ENCODE results near the gene MANF.
A peak's percentile ranks its signal among the peaks of the same experiment; 100 is the strongest.
"Not testable (repeated sequence)": the region's sequence is repeated elsewhere in the genome, so short reads cannot be mapped to it uniquely, and the experiment has no call there.

The MANF gene

GRCh38 chr3:51380601-51381332 lies 4.3 kb upstream of the MANF start:
- Histone ChIP-seq H3K27me3 (replicated peaks; ENCODE audit: control insufficient read depth, insufficient read depth, low read length, poor library complexity, severe bottlenecking) (no peaks in the 10 kb centered on the region), H3K4me1 (ENCODE audit: control insufficient read depth, insufficient read depth, low read length, poor library complexity, severe bottlenecking) (peaks cover 11% of the 10 kb centered on the region), H3K27ac (ENCODE audit: insufficient read depth, low read length, poor library complexity, severe bottlenecking) (no peak overlapping the region), H3K9me3 (ENCODE audit: control insufficient read depth, low read length) (no peaks in the 10 kb centered on the region), H3K4me3 (ENCODE audit: insufficient read depth, low read depth, low read length, poor library complexity, severe bottlenecking) (no peak overlapping the region), H3K36me3 (ENCODE audit: control insufficient read depth, insufficient read depth, low read length) (no peaks in the 10 kb centered on the region)
- no peak for DNase-seq

GRCh38 chr3:51381333-51381705 lies 3.8 kb upstream of the MANF start:
- no peak overlapping the region for H3K4me3 ChIP-seq (ENCODE audit: insufficient read depth, low read depth, low read length, poor library complexity, severe bottlenecking)
- no peak overlapping the region for H3K27ac ChIP-seq (ENCODE audit: insufficient read depth, low read length, poor library complexity, severe bottlenecking)
- H3K27me3 ChIP-seq (replicated peaks; ENCODE audit: control insufficient read depth, insufficient read depth, low read length, poor library complexity, severe bottlenecking), result no peaks in the 10 kb centered on the region
- no peaks in the 10 kb centered on the region for H3K36me3 ChIP-seq (ENCODE audit: control insufficient read depth, insufficient read depth, low read length)
- no peak for DNase-seq
- no peaks in the 10 kb centered on the region for H3K9me3 ChIP-seq (ENCODE audit: control insufficient read depth, low read length)
- peaks cover 17% of the 10 kb centered on the region for H3K4me1 ChIP-seq (ENCODE audit: control insufficient read depth, insufficient read depth, low read length, poor library complexity, severe bottlenecking)

- no peaks in the 10 kb centered on the region for H3K36me3 ChIP-seq (ENCODE audit: control insufficient read depth, insufficient read depth, low read length)
- H3K4me3 ChIP-seq (ENCODE audit: insufficient read depth, low read depth, low read length, poor library complexity, severe bottlenecking), result no peak overlapping the region
- no peaks in the 10 kb centered on the region for H3K9me3 ChIP-seq (ENCODE audit: control insufficient read depth, low read length)
These were observed 2.9 kb upstream of the MANF start for GRCh38 chr3:51382076-51382745.

GRCh38 chr3:51382947-51383578 lies 2.0 kb upstream of the MANF start:
- H3K4me3 ChIP-seq (ENCODE audit: insufficient read depth, low read depth, low read length, poor library complexity, severe bottlenecking), result no peak overlapping the region
- H3K9me3 ChIP-seq (ENCODE audit: control insufficient read depth, low read length), result no peaks in the 10 kb centered on the region
- H3K4me1 ChIP-seq (ENCODE audit: control insufficient read depth, insufficient read depth, low read length, poor library complexity, severe bottlenecking), result peaks cover 24% of the 10 kb centered on the region
- H3K27me3 ChIP-seq (replicated peaks; ENCODE audit: control insufficient read depth, insufficient read depth, low read length, poor library complexity, severe bottlenecking), result no peaks in the 10 kb centered on the region
- DNase-seq, result no peak
- no peak overlapping the region for H3K27ac ChIP-seq (ENCODE audit: insufficient read depth, low read length, poor library complexity, severe bottlenecking)
- peaks cover 5% of the 10 kb centered on the region for H3K36me3 ChIP-seq (ENCODE audit: control insufficient read depth, insufficient read depth, low read length)

More at GRCh38 chr3:51382076-51382745, 2.9 kb upstream of the MANF start:
- H3K4me1 ChIP-seq (ENCODE audit: control insufficient read depth, insufficient read depth, low read length, poor library complexity, severe bottlenecking), result peaks cover 24% of the 10 kb centered on the region
- H3K27me3 ChIP-seq (replicated peaks; ENCODE audit: control insufficient read depth, insufficient read depth, low read length, poor library complexity, severe bottlenecking), result no peaks in the 10 kb centered on the region
- DNase-seq, result no peak
- H3K27ac ChIP-seq (ENCODE audit: insufficient read depth, low read length, poor library complexity, severe bottlenecking), result no peak overlapping the region

- Histone ChIP-seq H3K4me1 (ENCODE audit: control insufficient read depth, insufficient read depth, low read length, poor library complexity, severe bottlenecking) (peaks cover 24% of the 10 kb centered on the region), H3K27ac (ENCODE audit: insufficient read depth, low read length, poor library complexity, severe bottlenecking) (peak overlapping the region; percentile 95), H3K27me3 (replicated peaks; ENCODE audit: control insufficient read depth, insufficient read depth, low read length, poor library complexity, severe bottlenecking) (no peaks in the 10 kb centered on the region), H3K9me3 (ENCODE audit: control insufficient read depth, low read length) (no peaks in the 10 kb centered on the region), H3K4me3 (ENCODE audit: insufficient read depth, low read depth, low read length, poor library complexity, severe bottlenecking) (peak overlapping the region; percentile 95), H3K36me3 (ENCODE audit: control insufficient read depth, insufficient read depth, low read length) (peaks cover 16% of the 10 kb centered on the region)
- peak in 2 of 3 donors; percentile 7 to 9 for DNase-seq
These were observed 901 bp upstream of the MANF start for GRCh38 chr3:51384055-51384725.

GRCh38 chr3:51385621-51386091 lies 565 bp downstream of the MANF start:
- Histone ChIP-seq H3K4me1 (ENCODE audit: control insufficient read depth, insufficient read depth, low read length, poor library complexity, severe bottlenecking) (peaks cover 36% of the 10 kb centered on the region), H3K27ac (ENCODE audit: insufficient read depth, low read length, poor library complexity, severe bottlenecking) (peak overlapping the region; percentile 95), H3K36me3 (ENCODE audit: control insufficient read depth, insufficient read depth, low read length) (peaks cover 18% of the 10 kb centered on the region), H3K4me3 (ENCODE audit: insufficient read depth, low read depth, low read length, poor library complexity, severe bottlenecking) (peak overlapping the region; percentile 95), H3K9me3 (ENCODE audit: control insufficient read depth, low read length) (no peaks in the 10 kb centered on the region), H3K27me3 (replicated peaks; ENCODE audit: control insufficient read depth, insufficient read depth, low read length, poor library complexity, severe bottlenecking) (no peaks in the 10 kb centered on the region)
- DNase-seq, result no peak

- peaks cover 38% of the 10 kb centered on the region for H3K4me1 ChIP-seq (ENCODE audit: control insufficient read depth, insufficient read depth, low read length, poor library complexity, severe bottlenecking)
- peak overlapping the region; percentile 95 for H3K4me3 ChIP-seq (ENCODE audit: insufficient read depth, low read depth, low read length, poor library complexity, severe bottlenecking)
- H3K9me3 ChIP-seq (ENCODE audit: control insufficient read depth, low read length), result no peaks in the 10 kb centered on the region
- peaks cover 18% of the 10 kb centered on the region for H3K36me3 ChIP-seq (ENCODE audit: control insufficient read depth, insufficient read depth, low read length)
- peak overlapping the region; percentile 95 for H3K27ac ChIP-seq (ENCODE audit: insufficient read depth, low read length, poor library complexity, severe bottlenecking)
- H3K27me3 ChIP-seq (replicated peaks; ENCODE audit: control insufficient read depth, insufficient read depth, low read length, poor library complexity, severe bottlenecking), result no peaks in the 10 kb centered on the region
- no peak for DNase-seq
These were observed 1.2 kb downstream of the MANF start for GRCh38 chr3:51386159-51386851.

GRCh38 chr3:51386852-51387229 lies 1.8 kb downstream of the MANF start:
- no peak for DNase-seq
- H3K36me3 ChIP-seq (ENCODE audit: control insufficient read depth, insufficient read depth, low read length), result peaks cover 18% of the 10 kb centered on the region
- H3K9me3 ChIP-seq (ENCODE audit: control insufficient read depth, low read length), result no peaks in the 10 kb centered on the region
- no peak overlapping the region for H3K4me3 ChIP-seq (ENCODE audit: insufficient read depth, low read depth, low read length, poor library complexity, severe bottlenecking)
- peak overlapping the region; percentile 95 for H3K27ac ChIP-seq (ENCODE audit: insufficient read depth, low read length, poor library complexity, severe bottlenecking)
- H3K4me1 ChIP-seq (ENCODE audit: control insufficient read depth, insufficient read depth, low read length, poor library complexity, severe bottlenecking), result peaks cover 38% of the 10 kb centered on the region
- H3K27me3 ChIP-seq (replicated peaks; ENCODE audit: control insufficient read depth, insufficient read depth, low read length, poor library complexity, severe bottlenecking), result no peaks in the 10 kb centered on the region

- Histone ChIP-seq H3K4me1 (ENCODE audit: control insufficient read depth, insufficient read depth, low read length, poor library complexity, severe bottlenecking) (peaks cover 42% of the 10 kb centered on the region), H3K36me3 (ENCODE audit: control insufficient read depth, insufficient read depth, low read length) (peaks cover 20% of the 10 kb centered on the region)
- not testable (repeated sequence) for H3K4me3 ChIP-seq (ENCODE audit: insufficient read depth, low read depth, low read length, poor library complexity, severe bottlenecking); H3K9me3 ChIP-seq (ENCODE audit: control insufficient read depth, low read length); H3K27me3 ChIP-seq (replicated peaks; ENCODE audit: control insufficient read depth, insufficient read depth, low read length, poor library complexity, severe bottlenecking); DNase-seq; H3K27ac ChIP-seq (ENCODE audit: insufficient read depth, low read length, poor library complexity, severe bottlenecking)
These were observed 2.2 kb downstream of the MANF start for GRCh38 chr3:51387281-51387680.
